MCF 10A (cell line): ENCODE measurements around the gene OR1D5. TPM values are rescaled to one million over a fixed set of nuclear protein-coding genes. Genes with fewer than 3 reads are reported as not detected.
A peak's percentile ranks its signal among the peaks of the same experiment; 100 is the strongest.

Source experiments
- BruUV-seq: library from RNA; stranded (reverse); fragments of 400-500 nt; replicated peaks from 2 replicates; lab custom pipeline; 2021; lab: Mats Ljungman, UMichigan
- CTCF ChIA-PET: fragments of 300-600 bp; sonication (Branson Sonifier 250); formaldehyde crosslinking; extraction: SDS; loops from one replicate; lab custom pipeline; 2021; ENCODE audit warnings: antibody characterized with exemption, inconsistent platforms; lab: Yijun Ruan, JAX
- POLR2A ChIA-PET: fragments of 300-600, 350-650 bp; sonication (Branson Sonifier 250); formaldehyde crosslinking; extraction: SDS; loops from one replicate; lab custom pipeline; 2020; ENCODE audit warnings: antibody characterized with exemption, inconsistent platforms; lab: Yijun Ruan, JAX
- DNase-seq: peaks from one replicate; pipeline ENCODE4 v3.0.0-alpha.2; 2018; ENCODE audit not compliant: unreplicated experiment
- H3K27ac Mint-ChIP-seq: one replicate; pipeline ENCODE4 v1.8.0; 2022; ENCODE audit warnings: mild to moderate bottlenecking, low read depth, mixed read lengths; ENCODE audit not compliant: unreplicated experiment
- H3K27me3 Mint-ChIP-seq: one replicate; pipeline ENCODE4 v1.8.0; 2022; ENCODE audit warnings: mixed read lengths; ENCODE audit not compliant: insufficient read depth, unreplicated experiment
- H3K36me3 Mint-ChIP-seq: one replicate; pipeline ENCODE4 v1.8.0; 2022; ENCODE audit warnings: mild to moderate bottlenecking, moderate library complexity, mixed read lengths; ENCODE audit not compliant: insufficient read depth, unreplicated experiment
- H3K4me1 Mint-ChIP-seq: one replicate; pipeline ENCODE4 v1.8.0; 2022; ENCODE audit warnings: mixed read lengths; ENCODE audit not compliant: insufficient read depth, unreplicated experiment
- H3K4me3 Mint-ChIP-seq: one replicate; pipeline ENCODE4 v1.8.0; 2022; ENCODE audit warnings: mild to moderate bottlenecking, moderate library complexity, mixed read lengths; ENCODE audit not compliant: unreplicated experiment
- H3K9me3 Mint-ChIP-seq: one replicate; pipeline ENCODE4 v1.8.0; 2022; ENCODE audit warnings: mixed read lengths; ENCODE audit not compliant: unreplicated experiment
- intact Hi-C: fragments of 100-400 bp; cut with micrococcal nuclease; formaldehyde crosslinking; loops from 2 replicates; pipeline ENCODE4 v1.14.1; 2022
- total RNA-seq: library from RNA; stranded (reverse); gene quantifications from 2 replicates; pipeline ENCODE4 v1.2.3, GENCODE V29; 2022
- TF ChIP-seq, protein P1 (sequence below): fragments of 200-600 bp; IDR thresholded peaks from one replicate; pipeline ENCODE4 v1.8.0; 2022; ENCODE audit warnings: antibody characterized with exemption, mild to moderate bottlenecking; ENCODE audit not compliant: unreplicated experiment

The OR1D5 gene
- total RNA-seq, 1 experiment from 2014 or later: not detected

DNA sequence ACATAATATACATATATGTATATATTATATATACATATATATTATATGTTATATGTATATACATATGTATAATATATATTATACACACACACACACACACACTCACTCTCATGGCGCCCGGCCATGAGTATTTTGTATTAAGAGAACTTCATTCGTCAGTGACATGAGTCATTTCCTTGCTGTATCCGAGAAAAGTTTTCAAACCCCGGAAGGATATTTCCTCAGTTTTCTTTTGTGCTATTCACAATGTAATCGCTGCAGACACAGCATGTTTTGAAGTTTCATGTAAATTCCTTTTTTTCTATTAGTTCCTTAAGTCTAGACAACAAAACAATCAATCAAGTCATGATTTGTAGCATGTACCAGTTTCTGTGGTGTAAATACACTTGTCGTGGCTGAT is 33.3 kb downstream of the OR1D5 start:
- no TSS peak for BruUV-seq
- ChIA-PET CTCF (interaction anchor here (0.7 to 1.2 kb wide), 3 partner anchors 18 to 267 kb away, joined by 3 to 4 read pairs (median 3); no protein-coding TSS in a partner anchor), POLR2A (interaction anchor here (0.6 kb wide), 1 partner anchor 629 kb away, joined by 3 read pairs; no protein-coding TSS in a partner anchor)
- peak; percentile 86 for DNase-seq
- peaks cover 17% of the 10 kb centered on the region for H3K36me3 Mint-ChIP-seq
- TF ChIP-seq, protein P1, sequence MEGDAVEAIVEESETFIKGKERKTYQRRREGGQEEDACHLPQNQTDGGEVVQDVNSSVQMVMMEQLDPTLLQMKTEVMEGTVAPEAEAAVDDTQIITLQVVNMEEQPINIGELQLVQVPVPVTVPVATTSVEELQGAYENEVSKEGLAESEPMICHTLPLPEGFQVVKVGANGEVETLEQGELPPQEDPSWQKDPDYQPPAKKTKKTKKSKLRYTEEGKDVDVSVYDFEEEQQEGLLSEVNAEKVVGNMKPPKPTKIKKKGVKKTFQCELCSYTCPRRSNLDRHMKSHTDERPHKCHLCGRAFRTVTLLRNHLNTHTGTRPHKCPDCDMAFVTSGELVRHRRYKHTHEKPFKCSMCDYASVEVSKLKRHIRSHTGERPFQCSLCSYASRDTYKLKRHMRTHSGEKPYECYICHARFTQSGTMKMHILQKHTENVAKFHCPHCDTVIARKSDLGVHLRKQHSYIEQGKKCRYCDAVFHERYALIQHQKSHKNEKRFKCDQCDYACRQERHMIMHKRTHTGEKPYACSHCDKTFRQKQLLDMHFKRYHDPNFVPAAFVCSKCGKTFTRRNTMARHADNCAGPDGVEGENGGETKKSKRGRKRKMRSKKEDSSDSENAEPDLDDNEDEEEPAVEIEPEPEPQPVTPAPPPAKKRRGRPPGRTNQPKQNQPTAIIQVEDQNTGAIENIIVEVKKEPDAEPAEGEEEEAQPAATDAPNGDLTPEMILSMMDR: no peak
- peak overlapping the region; percentile 85 for H3K27ac Mint-ChIP-seq
- H3K9me3 Mint-ChIP-seq: no peaks in the 10 kb centered on the region
- peaks cover 24% of the 10 kb centered on the region for H3K4me1 Mint-ChIP-seq
- intact Hi-C loops: no loop called here
- no peak overlapping the region for H3K4me3 Mint-ChIP-seq
- H3K27me3 Mint-ChIP-seq: no peaks in the 10 kb centered on the region

DNA sequence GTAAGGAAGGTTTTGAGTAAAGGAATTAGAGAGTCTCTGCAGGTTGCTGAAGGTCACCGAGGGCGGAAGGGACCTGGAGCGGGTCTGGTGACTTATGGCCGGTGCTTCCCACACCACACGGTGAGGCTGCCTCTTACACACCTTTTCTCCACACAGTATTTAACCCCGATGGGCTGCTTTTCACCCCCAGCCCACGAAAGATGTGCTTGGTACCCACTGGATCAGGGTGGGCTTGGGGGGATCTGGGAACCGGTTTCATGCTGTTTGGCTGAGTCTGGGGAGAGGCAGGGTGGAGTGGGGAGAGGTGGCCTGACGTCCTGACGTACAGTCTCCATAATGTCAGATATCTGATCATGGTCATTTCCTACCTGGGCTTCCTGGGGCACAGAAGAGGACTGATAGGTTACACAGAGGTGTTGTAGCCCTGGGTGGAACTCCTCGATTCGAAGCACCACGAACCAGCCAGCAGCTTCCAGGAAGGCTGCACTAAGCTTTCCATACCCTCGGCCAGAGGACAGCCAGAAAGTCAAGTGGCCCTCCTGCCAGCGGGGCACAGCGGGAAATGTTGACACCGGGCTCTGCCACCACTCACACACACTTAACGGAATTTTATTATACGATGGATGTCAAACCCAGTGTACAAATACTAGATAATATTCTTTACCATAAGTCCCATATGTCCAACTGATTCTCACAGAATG is 34.0 kb downstream of the OR1D5 start:
- no TSS peak for BruUV-seq
- Mint-ChIP-seq H3K36me3 (peaks cover 17% of the 10 kb centered on the region), H3K4me3 (no peak overlapping the region), H3K4me1 (peaks cover 24% of the 10 kb centered on the region), H3K27me3 (no peaks in the 10 kb centered on the region), H3K9me3 (no peaks in the 10 kb centered on the region), H3K27ac (no peak overlapping the region)
- CTCF ChIA-PET: interaction anchor here (0.9 kb wide), 1 partner anchor 178 kb away, joined by 3 read pairs; no protein-coding TSS in a partner anchor
- POLR2A ChIA-PET: no interaction called here
- DNase-seq: no peak
- TF ChIP-seq, protein P1: no peak
- intact Hi-C loops: no loop called here

DNA sequence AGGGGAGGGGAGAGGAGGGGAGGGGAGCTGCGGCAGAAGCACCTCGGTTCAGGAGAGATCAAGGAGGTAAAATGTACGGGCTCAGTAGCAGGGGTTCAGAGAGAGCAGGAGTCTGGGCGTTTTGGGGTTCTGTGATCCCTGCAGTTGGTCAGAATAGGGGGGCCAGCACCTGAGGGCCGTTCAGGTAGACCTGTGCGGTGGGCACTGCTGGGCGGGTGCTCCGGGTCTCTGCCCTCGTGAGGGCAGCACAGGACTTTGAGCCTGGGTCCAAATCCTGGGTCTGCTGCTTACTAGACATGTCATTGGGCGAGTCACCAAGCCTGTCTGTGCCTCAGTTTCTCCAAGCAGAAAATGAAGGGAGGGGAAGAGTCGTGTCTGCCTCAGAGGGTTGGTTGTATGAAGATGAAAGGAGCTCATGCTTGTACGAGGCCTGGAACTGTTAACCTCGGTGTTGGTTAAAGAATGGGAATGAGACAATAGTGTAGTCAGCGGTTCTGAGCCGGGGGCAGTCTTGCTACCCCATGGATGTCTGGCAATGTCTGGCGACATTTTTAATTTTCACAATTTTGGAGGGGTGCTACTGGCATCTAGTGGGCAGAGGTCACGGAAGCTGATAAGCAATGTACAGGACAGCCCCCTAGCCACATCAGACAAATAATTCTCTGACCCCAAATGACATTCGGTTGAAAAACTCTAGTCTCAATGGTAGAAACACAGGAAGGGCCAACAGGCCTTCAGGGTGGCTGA is 35.4 kb downstream of the OR1D5 start:
- DNase-seq: no peak
- BruUV-seq: no TSS peak
- no peak overlapping the region for H3K4me3 Mint-ChIP-seq
- no peaks in the 10 kb centered on the region for H3K27me3 Mint-ChIP-seq
- H3K36me3 Mint-ChIP-seq: peaks cover 22% of the 10 kb centered on the region
- intact Hi-C loops: no loop called here
- ChIA-PET POLR2A (interaction anchor here (0.6 kb wide), 1 partner anchor 974 kb away, joined by 3 read pairs; no protein-coding TSS in a partner anchor), CTCF (interaction anchor here (0.6 kb wide), 1 partner anchor 16 kb away, joined by 3 read pairs; no protein-coding TSS in a partner anchor)
- H3K9me3 Mint-ChIP-seq: peaks cover 13% of the 10 kb centered on the region
- TF ChIP-seq, protein P1: no peak
- no peak overlapping the region for H3K27ac Mint-ChIP-seq
- peaks cover 24% of the 10 kb centered on the region for H3K4me1 Mint-ChIP-seq
